Measurements from ENCODE around the gene BFSP2. TPM values are rescaled to one million over a fixed set of nuclear protein-coding genes. Genes with fewer than 3 reads are reported as not detected.
"Not testable (repeated sequence)": the region's sequence is repeated elsewhere in the genome, so short reads cannot be mapped to it uniquely, and the experiment has no call there.

Gene BFSP2
- polyA plus RNA-seq, 3 donors: 0.12 TPM; not detected in 2

DNA sequence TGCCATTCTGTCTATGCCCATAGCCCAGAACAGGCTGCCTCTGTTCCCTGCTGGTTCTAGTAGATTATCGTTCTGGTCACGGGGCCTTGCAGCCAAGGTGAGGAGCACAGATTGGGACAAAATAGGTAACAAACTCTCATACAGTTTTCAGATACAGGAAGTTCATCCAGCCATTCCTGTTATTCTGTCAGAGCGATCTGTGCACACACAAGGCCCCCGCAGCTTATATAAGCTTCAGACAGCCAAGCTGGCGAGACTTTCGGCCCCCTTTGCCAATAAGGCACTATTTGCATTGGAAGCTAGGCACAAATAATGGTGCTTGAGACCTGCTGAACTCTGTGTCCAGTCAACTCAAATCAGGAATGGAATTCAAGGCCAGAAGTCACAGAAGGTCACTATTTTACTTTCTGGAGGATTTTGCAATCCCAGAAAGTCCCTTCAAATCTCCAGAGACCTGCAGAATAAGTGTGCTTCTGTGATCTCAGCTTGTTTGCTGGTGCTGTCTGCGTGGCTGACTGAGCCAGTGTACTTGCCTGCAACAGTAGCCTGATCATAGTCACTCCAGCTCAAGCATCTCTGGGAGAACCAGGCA, 69.4 kb downstream of the BFSP2 start:
- no peak overlapping the region for H3K27ac ChIP-seq (ENCODE audit: low read depth, low read length)
- 34 to 66% (median 65%) methylated on average over 7 of the region's 7 CpGs for WGBS, 3 donors

DNA sequence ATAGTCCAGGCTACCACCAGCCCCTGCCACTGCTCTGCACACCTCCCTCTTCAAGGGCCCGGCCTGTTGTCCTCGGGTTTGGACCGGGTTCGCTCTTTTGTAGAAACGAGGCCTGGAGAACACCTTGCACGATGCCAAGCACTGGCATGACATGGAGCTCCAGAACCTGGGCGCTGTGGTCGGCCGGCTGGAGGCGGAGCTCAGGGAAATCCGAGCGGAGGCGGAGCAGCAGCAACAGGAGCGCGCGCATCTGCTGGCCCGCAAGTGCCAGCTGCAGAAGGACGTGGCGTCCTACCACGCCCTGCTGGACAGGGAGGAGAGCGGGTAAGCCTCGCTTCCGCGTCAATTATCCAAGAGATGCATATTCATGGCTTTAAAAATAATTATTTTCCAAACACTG, 72.4 kb downstream of the BFSP2 start:
- H3K27ac ChIP-seq (ENCODE audit: low read depth, low read length): no peak overlapping the region
- 67 to 76% (median 72%) methylated on average over 23 to 24 of the region's 24 CpGs for WGBS, 3 donors

DNA sequence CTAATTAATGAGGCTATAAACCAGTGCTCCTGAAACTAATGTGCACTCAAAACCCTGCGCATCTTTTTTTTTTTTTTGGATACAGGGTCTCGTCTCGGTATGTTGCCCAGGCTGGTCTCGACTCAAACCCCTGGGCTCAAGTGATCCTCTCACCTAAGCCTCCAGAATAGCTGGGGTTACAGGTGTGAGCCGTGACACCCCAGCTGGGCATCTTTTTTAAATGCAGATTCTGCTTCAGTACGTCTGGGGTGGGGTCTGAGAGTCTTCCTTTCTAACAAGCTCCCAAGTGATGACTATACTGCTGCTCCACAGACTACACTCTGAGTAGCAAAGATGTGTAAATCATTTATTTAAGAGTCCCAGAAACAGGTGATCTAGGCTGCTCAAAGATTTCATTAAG, 73.0 kb downstream of the BFSP2 start:
- 82 to 92% (median 88%) methylated on average over 6 of the region's 6 CpGs for WGBS, 3 donors
- no peak overlapping the region for H3K27ac ChIP-seq (ENCODE audit: low read depth, low read length)

DNA sequence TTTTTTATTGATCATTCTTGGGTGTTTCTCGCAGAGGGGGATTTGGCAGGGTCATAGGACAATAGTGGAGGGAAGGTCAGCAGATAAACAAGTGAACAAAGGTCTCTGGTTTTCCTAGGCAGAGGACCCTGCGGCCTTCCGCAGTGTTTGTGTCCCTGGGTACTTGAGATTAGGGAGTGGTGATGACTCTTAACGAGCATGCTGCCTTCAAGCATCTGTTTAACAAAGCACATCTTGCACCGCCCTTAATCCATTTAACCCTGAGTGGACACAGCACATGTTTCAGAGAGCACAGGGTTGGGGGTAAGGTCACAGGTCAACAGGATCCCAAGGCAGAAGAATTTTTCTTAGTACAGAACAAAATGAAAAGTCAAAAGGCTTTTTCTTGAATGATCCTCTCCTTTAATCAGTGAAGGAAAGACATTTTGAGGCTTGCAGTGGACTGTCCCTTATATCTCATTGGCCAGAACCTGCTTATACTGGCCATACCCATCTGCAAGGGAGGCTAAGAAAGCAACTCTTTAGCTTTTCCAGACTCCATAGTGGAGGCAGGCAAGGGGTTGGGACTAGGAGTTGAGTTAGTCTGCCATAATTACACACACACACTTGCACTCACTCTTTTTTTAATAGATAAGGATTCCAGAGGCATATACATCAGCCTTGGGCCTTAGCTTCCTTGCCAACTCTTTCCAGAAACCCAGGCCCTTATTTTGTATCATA, 73.8 kb downstream of the BFSP2 start:
- no CpG with 5 or more reads among the region's 5 CpGs for WGBS, 3 donors
- not testable (repeated sequence) for H3K27ac ChIP-seq (ENCODE audit: low read depth, low read length)

DNA sequence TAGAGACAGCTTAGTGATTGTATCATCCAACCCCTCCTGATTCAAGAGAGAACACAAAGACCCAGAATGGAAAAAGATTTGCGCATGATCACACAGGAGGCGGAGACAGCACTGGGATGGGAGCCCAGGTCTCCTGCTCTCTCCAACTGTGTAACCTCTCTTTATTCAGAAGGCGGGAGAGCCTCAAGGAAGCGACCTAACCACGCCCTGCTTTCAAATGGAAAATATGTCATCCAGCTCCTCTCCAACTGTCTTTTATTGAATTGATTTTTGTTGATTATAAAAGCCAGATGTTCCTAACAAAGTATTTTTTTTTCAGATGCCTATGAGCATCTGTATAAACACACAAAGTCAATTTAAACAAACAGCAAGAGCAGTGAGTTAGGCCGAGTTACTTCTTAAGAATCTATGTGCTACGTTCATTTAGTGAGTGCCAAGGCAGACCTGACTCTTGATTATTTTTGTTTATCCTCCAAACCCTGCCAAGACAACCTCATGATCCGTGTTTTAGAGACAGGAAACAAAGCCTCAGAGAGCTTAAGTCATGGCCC, 74.5 kb downstream of the BFSP2 start:
- H3K27ac ChIP-seq (ENCODE audit: low read depth, low read length): no peak overlapping the region
- WGBS, 3 donors: 41 to 64% (median 50%) methylated on average over 8 of the region's 8 CpGs

DNA sequence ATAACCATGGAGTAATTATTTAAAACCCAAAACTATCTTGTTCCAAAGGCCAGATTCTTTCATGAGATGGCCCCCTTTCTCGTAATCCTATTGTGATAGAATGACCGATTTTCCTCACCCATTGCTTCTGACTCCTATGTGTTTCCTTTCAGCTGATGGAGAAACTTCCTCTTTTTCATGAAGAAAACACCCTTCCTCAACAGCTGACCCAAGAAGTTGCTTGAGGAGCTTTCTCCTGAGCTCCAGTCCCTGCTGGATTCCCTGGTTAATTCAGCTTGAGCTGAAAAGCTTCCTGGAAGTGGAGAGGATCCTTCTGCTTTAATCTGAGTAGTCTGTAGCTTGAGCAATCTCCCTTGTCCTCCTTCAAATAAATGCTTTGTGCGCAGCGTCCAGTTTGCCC, 75.0 kb downstream of the BFSP2 start:
- no peak overlapping the region for H3K27ac ChIP-seq (ENCODE audit: low read depth, low read length)
- 68 to 86% (median 70%) methylated on average over 4 of the region's 4 CpGs for WGBS, 3 donors

DNA sequence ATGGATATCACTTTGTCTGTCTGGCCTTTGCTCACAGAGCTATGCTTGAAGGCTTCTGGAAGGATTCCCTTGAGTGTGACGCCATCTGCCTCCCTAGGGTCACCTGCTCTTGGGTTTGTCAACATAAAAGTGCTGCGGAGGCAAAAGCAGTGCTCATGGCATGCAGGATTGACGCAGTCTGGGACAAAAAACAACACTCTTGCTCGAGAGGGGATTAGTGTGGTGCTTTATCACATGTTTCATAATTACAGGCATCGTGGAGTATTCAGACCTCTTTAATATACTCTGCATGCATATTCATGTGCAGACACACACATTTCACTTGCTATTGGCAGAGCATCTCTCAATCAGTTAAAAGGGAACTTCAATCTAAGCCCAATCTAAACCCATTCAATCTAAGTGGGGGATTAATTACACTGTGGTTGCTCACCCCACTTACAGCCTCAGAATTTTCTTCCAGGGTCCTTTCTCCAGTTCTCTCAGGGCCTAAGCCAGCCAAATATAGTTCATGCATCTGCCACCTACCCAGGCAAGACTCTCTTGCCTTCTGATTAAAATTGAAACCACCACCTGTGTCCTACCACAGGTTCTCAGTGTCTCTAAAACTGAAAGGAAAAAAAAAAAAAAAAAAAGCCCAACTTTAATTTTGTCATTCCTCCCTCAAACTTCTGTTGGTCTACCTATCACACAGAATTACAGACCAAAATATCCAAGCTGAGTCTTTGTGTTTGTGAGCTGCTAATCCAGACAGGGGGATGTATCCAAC, 75.6 kb downstream of the BFSP2 start:
- 85 to 92% (median 88%) methylated on average over 5 of the region's 5 CpGs for WGBS, 3 donors
- H3K27ac ChIP-seq (ENCODE audit: low read depth, low read length): no peak overlapping the region

DNA sequence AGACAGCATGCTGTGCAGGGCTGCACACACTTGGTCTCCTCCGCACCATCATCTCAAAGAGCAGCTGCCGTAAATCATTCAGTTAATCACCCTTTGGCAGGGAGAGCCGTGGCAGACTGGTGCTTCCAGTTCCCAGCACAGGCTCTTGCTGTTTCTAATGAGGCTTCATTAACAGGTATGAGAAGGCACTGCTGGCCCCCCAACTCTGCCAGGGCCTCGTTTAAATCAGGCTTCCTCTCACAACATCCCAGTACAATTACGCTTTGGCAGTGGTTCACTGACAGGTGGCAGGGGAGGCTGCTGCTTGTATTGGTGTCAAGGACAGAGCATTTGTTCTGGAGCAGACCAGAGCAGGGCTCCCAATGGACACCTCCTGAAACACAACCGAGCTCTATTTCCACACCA, 77.1 kb downstream of the BFSP2 start:
- no peak overlapping the region for H3K27ac ChIP-seq (ENCODE audit: low read depth, low read length)
- WGBS, 3 donors: 54 to 74% (median 74%) methylated on average over 6 of the region's 6 CpGs

DNA sequence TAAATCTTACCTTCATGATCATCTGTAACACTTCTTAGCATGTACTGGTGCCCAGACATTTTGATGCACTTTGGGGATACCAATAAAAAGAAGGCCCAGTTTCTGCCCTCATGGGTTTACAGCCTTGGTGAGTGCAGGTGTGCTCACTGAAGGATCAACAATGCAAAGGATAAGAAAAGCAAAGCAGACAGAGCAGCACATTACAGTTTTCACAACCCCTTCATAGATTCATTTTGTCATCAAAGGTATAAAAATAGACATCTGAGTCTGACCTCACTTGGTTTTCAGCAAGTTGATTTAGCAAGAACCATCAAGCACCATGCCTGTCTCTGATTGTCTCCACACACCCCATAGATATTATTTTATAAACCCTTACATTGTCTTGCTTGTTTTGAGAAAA, 77.6 kb downstream of the BFSP2 start:
- no peak overlapping the region for H3K27ac ChIP-seq (ENCODE audit: low read depth, low read length)

DNA sequence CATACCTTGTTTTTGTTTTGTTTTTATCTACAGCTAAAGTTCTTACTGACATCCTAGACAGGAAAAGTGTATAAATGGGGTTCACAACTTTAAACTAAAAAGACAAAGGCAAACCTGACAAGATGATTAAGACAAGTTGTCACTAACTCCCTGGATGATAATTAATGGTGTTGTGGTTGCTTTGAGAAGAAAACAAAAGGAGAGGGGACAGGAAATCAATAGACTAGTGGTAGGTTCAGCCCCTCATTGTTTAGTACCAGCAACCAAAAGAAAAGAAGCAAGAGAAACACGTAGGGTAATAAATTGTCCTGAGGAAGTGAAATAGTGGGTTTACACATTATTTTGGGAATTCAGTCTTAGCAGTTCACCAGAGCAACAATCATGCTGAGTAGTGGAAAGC, 78.8 kb downstream of the BFSP2 start:
- no peak overlapping the region for H3K27ac ChIP-seq (ENCODE audit: low read depth, low read length)
- WGBS, 3 donors: 43 to 64% (median 47%) methylated on average over 1 of the region's 1 CpG

DNA sequence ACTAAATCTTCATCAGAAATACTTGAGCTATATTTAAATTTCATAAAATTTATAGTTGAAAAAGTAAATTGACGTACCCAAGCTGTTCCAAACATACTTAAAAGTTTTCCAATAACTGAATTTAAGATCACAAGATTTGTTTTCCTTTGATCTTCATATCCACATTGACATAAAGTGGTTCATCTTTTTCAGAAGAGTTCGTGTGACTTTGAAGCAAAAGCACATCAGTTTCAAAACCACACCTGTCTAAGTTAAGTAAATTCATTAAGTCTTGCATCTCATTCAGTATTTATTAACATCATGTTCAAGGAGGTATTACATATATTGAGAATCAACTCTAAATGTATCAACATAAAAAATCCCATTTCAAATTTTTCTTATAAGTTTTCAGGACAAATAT, 79.5 kb downstream of the BFSP2 start:
- H3K27ac ChIP-seq (ENCODE audit: low read depth, low read length): no peak overlapping the region
- WGBS, 3 donors: 91 to 95% (median 93%) methylated on average over 2 of the region's 2 CpGs

DNA sequence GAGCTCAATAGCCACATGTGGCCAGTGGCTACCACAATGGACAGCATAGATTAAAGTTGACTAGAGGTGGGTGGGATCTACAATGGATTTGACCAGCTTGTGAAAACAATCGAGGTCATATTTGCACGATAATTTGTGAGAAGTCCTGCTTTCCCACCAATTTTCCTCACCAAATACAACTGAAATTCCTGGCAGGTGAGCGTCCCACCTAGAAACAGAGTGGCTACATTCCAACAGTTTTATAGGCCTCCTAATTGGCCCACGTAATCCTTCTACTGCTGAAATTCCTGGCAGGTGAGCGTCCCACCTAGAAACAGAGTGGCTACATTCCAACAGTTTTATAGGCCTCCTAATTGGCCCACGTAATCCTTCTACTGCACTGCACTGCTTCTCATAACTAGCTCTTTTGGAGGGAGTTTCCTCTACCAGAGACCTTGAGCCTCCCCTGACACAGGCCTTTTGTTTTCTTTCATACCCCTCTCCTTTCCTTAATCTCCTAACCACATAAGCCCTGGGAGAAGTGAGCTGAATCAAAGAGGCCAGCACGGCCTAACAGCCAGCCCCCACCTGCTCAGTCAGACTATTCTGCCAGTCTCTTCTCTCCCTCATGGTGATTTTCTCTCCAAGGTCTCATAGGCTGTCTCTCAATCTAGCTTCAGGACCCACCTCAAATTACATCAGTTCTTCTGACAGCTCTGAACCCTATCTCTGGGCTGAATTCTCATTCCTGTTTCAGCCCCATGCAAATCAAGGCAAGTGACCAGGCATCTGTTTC, 80.2 kb downstream of the BFSP2 start:
- WGBS, 3 donors: 71 to 94% (median 90%) methylated on average over 7 of the region's 7 CpGs
- H3K27ac ChIP-seq (ENCODE audit: low read depth, low read length): no peak overlapping the region

DNA sequence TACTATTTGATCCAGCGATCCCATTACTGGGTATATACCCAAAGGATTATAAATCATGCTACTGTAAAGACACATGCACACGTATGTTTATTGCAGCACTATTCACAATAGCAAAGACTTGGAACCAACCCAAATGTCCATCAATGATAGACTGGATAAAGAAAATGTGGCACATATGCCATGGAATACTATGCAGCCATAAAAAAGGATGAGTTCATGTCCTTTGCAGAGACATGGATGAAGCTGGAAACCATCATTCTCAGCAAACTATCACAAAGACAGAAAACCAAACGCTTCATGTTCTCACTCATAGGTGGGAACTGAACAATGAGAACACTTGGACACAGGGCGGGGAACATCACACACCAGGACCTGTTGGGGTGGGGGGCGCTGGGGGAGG, 82.6 kb downstream of the BFSP2 start:
- H3K27ac ChIP-seq (ENCODE audit: low read depth, low read length): not testable (repeated sequence)
- 70 to 94% (median 88%) methylated on average over 4 to 5 of the region's 5 CpGs for WGBS, 3 donors

DNA sequence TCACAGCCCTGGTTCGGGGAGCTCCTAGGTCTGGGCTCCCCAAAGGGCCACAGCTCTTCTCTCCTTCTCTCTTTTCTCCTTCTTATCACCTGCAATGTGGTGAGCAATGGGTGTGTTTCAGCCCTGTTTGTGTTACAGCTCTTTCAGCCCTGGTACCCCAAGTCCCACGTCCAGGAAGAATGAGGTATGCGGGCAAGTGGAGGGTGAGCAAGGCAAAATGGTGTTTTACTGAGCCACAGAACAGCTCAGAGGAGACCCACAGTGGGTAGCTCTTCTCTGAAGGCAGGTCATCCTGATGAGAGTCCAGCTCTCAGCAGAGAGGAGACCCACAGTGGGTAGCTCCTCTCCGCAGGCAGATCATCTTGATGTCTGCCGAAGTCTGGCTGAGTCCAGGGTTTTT, 86.8 kb downstream of the BFSP2 start:
- WGBS, 3 donors: 94 to 97% (median 97%) methylated on average over 5 of the region's 5 CpGs
- no peak overlapping the region for H3K27ac ChIP-seq (ENCODE audit: low read depth, low read length)

DNA sequence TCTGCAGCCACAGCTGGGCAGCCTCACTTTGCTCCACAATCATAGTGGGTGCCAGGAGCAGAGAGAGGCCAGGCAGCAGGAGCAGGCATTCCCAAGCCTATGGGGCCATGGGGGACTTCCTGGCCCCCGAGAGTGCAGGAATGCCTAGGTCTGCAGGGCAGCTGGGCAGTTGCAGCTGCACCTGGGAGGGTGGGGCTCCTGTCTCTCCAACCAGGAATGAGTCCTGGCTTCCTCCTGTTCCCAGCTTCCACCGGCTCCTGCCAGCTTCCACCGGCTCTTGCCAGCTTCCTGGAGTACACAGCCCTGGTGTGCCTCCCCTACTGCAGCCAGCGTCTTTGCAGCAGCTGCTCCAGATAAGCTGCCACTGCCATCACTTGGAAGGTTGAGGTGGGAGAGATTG, 87.3 kb downstream of the BFSP2 start:
- H3K27ac ChIP-seq (ENCODE audit: low read depth, low read length): no peak overlapping the region
- 45 to 84% (median 64%) methylated on average over 4 of the region's 4 CpGs for WGBS, 3 donors

DNA sequence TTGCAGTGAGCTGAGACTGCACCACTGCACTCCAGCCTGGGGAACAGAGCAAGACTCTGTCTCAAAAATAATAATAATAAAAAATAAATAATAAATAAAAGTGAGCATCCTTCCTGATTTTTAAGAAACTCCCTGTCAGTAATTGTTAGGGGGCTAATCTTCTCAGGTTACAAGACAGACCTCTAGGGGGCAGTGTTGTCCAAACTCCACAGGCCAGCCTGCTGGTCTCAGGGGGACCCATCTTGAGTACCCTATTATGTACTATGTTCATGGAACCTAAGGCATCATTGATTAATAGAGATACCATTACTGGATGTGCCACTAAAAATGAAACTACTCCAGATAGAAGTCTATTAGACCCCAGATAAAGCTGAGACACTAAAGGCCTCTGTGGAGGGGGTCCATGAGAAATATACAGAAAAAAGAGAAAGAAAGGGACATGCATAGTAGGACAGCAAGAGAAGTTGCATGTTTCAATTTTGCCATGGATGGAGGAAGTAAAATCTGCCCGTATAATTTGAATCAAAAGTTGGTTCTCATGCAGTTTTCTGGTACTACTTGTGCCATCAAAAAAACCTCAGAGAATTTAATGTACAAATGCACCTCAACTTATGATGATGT, 88.2 kb downstream of the BFSP2 start:
- H3K27ac ChIP-seq (ENCODE audit: low read depth, low read length): no peak overlapping the region
- WGBS, 3 donors: 71 to 86% (median 81%) methylated on average over 1 of the region's 1 CpG

DNA sequence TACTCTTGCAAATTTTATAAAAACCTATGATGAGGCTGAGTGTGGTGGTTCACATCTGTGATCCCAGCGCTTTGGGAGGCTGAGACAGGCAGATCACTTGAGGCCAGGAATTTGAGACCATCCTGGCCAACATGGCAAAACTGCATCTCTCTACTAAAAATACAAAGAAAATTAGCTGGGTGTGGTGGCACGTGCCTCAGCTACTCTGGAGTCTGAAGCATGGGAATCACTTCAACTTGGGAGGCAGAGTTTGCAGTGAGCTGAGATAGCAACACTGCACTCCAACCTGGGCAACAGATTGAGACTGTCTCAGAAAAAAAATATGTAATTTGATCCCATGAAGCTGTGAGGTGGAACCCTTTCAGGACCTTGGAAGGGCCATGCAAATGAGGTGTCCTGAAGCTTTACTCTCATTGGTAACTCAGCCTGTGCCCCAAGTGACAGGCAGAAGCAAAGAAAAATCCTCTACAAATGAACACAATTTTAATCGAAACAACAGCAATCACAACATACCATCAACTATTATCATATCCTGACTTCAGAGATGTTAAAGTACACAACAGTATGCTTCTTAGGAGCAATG, 89.0 kb downstream of the BFSP2 start:
- 50 to 77% (median 63%) methylated on average over 3 of the region's 3 CpGs for WGBS, 3 donors
- H3K27ac ChIP-seq (ENCODE audit: low read depth, low read length): no peak overlapping the region

DNA sequence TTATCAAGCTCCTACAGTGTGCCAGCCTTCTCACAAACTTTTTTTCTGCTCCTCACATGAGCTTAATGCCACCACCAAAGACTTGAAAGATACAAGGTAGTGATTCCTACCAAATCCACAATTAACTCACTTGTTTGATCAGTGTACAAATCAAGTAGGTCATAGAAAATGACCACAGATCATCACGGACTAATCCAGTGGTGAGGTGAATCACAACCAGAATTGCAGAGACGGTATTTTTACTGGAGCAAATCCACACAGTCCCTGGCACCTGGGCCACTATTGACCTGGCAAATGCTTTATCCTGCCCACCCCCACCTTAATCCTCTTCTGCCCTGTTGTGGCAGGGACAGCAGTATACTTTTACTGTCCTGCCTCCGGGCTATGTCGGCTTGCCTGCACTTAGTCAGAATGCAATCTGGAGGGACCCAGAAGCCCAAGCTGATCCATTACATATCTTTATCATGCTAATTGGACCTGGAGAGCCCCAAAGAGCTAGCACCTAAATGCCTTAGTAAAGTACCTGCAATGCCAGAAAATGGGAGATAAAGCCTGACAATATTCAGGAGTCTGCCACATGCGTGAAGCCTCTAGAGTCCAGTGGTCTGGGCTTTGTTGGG, 89.7 kb downstream of the BFSP2 start:
- 79 to 93% (median 91%) methylated on average over 5 of the region's 5 CpGs for WGBS, 3 donors
- no peak overlapping the region for H3K27ac ChIP-seq (ENCODE audit: low read depth, low read length)
